Nephron progenitor cell (in vitro differentiated cells): Measurements from ENCODE around the gene EXPH5.

Experiments used
- DNase-seq: peaks from one replicate; pipeline ENCODE4 v3.0.0; 2021
- H3K27ac Mint-ChIP-seq: 2 replicates; pipeline ENCODE4 v1.8.0; 2021; ENCODE audit warnings: mild to moderate bottlenecking, moderate library complexity, mixed read lengths
- H3K27me3 Mint-ChIP-seq: 2 replicates; pipeline ENCODE4 v1.8.0; 2021; ENCODE audit warnings: mild to moderate bottlenecking, low read depth, mixed read lengths; ENCODE audit not compliant: poor library complexity
- H3K36me3 Mint-ChIP-seq: 2 replicates; pipeline ENCODE4 v1.8.0; 2021; ENCODE audit warnings: low read depth, mixed read lengths
- H3K4me1 Mint-ChIP-seq: 2 replicates; pipeline ENCODE4 v1.8.0; 2021; ENCODE audit warnings: mixed read lengths
- H3K4me3 Mint-ChIP-seq: 2 replicates; pipeline ENCODE4 v1.8.0; 2021; ENCODE audit warnings: mild to moderate bottlenecking, moderate library complexity, mixed read lengths
- H3K9me3 Mint-ChIP-seq: 2 replicates; pipeline ENCODE4 v1.8.0; 2021; ENCODE audit warnings: mild to moderate bottlenecking, moderate library complexity, mixed read lengths
- TF ChIP-seq, protein P1 (sequence below): fragments of 200-600 bp; sonication (generic); IDR thresholded peaks from 2 replicates; pipeline ENCODE4 v1.5.0; 2021; ENCODE audit warnings: antibody characterized with exemption

Gene EXPH5

GRCh38 chr11:108599978-108600377, 6.4 kb upstream of the EXPH5 start:
- Mint-ChIP-seq H3K4me1 (peaks cover 19% of the 10 kb centered on the region), H3K36me3 (no peaks in the 10 kb centered on the region), H3K27me3 (peaks cover 14% of the 10 kb centered on the region), H3K27ac (no peak overlapping the region), H3K4me3 (no peak overlapping the region), H3K9me3 (no peaks in the 10 kb centered on the region)
- no peak for DNase-seq
- TF ChIP-seq, protein P1, sequence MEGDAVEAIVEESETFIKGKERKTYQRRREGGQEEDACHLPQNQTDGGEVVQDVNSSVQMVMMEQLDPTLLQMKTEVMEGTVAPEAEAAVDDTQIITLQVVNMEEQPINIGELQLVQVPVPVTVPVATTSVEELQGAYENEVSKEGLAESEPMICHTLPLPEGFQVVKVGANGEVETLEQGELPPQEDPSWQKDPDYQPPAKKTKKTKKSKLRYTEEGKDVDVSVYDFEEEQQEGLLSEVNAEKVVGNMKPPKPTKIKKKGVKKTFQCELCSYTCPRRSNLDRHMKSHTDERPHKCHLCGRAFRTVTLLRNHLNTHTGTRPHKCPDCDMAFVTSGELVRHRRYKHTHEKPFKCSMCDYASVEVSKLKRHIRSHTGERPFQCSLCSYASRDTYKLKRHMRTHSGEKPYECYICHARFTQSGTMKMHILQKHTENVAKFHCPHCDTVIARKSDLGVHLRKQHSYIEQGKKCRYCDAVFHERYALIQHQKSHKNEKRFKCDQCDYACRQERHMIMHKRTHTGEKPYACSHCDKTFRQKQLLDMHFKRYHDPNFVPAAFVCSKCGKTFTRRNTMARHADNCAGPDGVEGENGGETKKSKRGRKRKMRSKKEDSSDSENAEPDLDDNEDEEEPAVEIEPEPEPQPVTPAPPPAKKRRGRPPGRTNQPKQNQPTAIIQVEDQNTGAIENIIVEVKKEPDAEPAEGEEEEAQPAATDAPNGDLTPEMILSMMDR, result no peak

GRCh38 chr11:108597736-108598355, 4.3 kb upstream of the EXPH5 start:
- Mint-ChIP-seq H3K4me3 (no peak overlapping the region), H3K9me3 (no peaks in the 10 kb centered on the region), H3K27ac (no peak overlapping the region), H3K36me3 (no peaks in the 10 kb centered on the region), H3K27me3 (peaks cover 20% of the 10 kb centered on the region), H3K4me1 (peaks cover 35% of the 10 kb centered on the region)
- TF ChIP-seq, protein P1, result no peak
- no peak for DNase-seq

DNA sequence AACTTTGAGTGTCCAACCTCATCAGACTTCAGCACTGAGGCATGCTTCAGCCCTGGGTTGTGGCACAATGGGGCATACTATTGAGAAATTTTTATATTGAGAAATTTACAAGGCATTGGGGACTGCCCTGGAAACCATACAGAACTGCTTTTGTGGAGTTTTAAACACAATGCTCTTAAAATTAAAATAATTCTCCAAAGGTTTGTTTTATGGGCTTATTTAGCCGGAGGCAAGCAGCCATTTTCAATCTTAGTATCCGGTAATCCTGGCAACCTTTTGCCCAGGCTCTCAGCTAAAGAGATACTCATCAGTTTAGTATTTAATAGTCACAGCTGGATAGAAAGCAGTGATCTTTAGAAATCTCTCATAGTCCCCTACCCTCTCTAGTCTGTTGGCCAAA, 3.1 kb upstream of the EXPH5 start:
- Mint-ChIP-seq H3K9me3 (peaks cover 2% of the 10 kb centered on the region), H3K36me3 (no peaks in the 10 kb centered on the region), H3K27me3 (peaks cover 32% of the 10 kb centered on the region)

GRCh38 chr11:108593923-108594434, 411 bp upstream of the EXPH5 start:
- Mint-ChIP-seq H3K27ac (no peak overlapping the region), H3K4me1 (peaks cover 44% of the 10 kb centered on the region), H3K36me3 (no peaks in the 10 kb centered on the region), H3K9me3 (peaks cover 4% of the 10 kb centered on the region), H3K4me3 (peak overlapping the region; percentile 95), H3K27me3 (peaks cover 41% of the 10 kb centered on the region)
- no peak for DNase-seq
- TF ChIP-seq, protein P1, result no peak

More for the DNA sequence above, 3.1 kb upstream of the EXPH5 start:
- no peak overlapping the region for H3K27ac Mint-ChIP-seq
- H3K4me1 Mint-ChIP-seq, result peaks cover 41% of the 10 kb centered on the region
- no peak overlapping the region for H3K4me3 Mint-ChIP-seq
- no peak for DNase-seq
- TF ChIP-seq, protein P1, result no peak

GRCh38 chr11:108592591-108593213, 866 bp downstream of the EXPH5 start:
- no peaks in the 10 kb centered on the region for H3K36me3 Mint-ChIP-seq
- H3K4me3 Mint-ChIP-seq, result peak overlapping the region; percentile 95
- DNase-seq, result peak; percentile 62
- peaks cover 49% of the 10 kb centered on the region for H3K4me1 Mint-ChIP-seq
- TF ChIP-seq, protein P1, result no peak
- peaks cover 4% of the 10 kb centered on the region for H3K9me3 Mint-ChIP-seq
- no peak overlapping the region for H3K27ac Mint-ChIP-seq
- peaks cover 38% of the 10 kb centered on the region for H3K27me3 Mint-ChIP-seq
